OCI-LY1 (cell line): ENCODE data around the gene PBX1.

ENCODE experiments used
- CTCF ChIP-seq: fragments of 200-600 bp; sonication (generic), shearing (Covaris generic); IDR thresholded peaks from 2 replicates; pipeline ENCODE4 v1.5.1; 2017; ENCODE audit warnings: mild to moderate bottlenecking, antibody characterized with exemption, low read length, moderate library complexity, mixed read lengths
- EZH2 ChIP-seq: fragments of 200-600 bp; sonication (generic), shearing (Covaris generic); IDR thresholded peaks from 2 replicates; pipeline ENCODE4 v1.8.0; 2017; ENCODE audit warnings: borderline replicate concordance, mixed run types, mild to moderate bottlenecking, antibody characterized with exemption, low read length, moderate library complexity, mixed read lengths

GRCh38 chr1:164622068-164622845 lies 63.3 kb downstream of the PBX1 start:
- no peak for TF ChIP-seq CTCF
- no peak for TF ChIP-seq EZH2
